ENCODE data around the gene JUN. TPM values are rescaled to one million over a fixed set of nuclear protein-coding genes. Genes with fewer than 3 reads are reported as not detected.
A peak's percentile ranks its signal among the peaks of the same experiment; 100 is the strongest.

The JUN gene
- total and polyA plus RNA-seq, 2 of the 13 experiments (the other 11 are each of a cell fraction or from before 2014, with no cell fraction given): 18.2 to 22.3 TPM

DNA sequence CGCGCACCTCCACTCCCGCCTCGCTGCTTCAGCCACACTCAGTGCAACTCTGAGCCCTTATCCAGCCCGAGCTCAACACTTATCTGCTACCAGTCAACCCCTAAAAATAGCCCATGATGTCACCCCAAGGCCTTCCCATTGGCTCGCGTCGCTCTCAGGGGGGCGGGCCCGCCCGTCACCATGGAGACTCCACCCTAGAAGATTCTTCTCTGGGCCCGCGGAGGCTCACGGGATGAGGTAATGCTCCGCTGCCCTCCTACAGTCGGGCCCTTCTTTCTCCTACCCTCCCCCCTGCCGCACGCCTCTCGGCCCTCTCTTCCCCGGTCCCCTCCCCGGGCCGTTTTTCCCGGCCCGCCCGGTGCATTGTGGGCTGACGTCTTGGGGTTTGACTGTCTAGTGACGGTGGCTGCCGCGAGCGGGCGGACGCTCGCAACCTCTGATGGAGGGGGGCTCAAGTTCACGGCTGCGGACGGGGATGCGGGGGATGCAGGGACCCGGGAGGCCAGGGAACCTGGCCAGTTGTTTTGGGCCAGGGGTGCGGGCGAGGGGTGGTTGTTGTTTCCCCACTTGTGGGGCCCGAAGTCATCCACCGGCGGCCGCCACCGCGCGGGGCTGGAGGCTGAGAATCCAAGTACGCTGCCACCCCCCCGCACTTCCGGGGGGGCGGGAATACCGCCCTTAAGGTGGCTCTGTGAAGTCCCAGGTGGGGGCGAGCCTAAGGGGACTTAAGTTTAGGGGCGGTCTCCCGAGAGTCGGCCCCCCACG, at the start of gene JUN (continued):
- TF ChIP-seq, protein P1, sequence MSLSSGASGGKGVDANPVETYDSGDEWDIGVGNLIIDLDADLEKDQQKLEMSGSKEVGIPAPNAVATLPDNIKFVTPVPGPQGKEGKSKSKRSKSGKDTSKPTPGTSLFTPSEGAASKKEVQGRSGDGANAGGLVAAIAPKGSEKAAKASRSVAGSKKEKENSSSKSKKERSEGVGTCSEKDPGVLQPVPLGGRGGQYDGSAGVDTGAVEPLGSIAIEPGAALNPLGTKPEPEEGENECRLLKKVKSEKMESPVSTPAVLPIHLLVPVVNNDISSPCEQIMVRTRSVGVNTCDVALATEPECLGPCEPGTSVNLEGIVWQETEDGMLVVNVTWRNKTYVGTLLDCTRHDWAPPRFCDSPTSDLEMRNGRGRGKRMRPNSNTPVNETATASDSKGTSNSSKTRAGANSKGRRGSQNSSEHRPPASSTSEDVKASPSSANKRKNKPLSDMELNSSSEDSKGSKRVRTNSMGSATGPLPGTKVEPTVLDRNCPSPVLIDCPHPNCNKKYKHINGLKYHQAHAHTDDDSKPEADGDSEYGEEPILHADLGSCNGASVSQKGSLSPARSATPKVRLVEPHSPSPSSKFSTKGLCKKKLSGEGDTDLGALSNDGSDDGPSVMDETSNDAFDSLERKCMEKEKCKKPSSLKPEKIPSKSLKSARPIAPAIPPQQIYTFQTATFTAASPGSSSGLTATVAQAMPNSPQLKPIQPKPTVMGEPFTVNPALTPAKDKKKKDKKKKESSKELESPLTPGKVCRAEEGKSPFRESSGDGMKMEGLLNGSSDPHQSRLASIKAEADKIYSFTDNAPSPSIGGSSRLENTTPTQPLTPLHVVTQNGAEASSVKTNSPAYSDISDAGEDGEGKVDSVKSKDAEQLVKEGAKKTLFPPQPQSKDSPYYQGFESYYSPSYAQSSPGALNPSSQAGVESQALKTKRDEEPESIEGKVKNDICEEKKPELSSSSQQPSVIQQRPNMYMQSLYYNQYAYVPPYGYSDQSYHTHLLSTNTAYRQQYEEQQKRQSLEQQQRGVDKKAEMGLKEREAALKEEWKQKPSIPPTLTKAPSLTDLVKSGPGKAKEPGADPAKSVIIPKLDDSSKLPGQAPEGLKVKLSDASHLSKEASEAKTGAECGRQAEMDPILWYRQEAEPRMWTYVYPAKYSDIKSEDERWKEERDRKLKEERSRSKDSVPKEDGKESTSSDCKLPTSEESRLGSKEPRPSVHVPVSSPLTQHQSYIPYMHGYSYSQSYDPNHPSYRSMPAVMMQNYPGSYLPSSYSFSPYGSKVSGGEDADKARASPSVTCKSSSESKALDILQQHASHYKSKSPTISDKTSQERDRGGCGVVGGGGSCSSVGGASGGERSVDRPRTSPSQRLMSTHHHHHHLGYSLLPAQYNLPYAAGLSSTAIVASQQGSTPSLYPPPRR (CRISPR knock-in tag; IDR thresholded peaks at IDR 0.05; ENCODE audit: borderline replicate concordance): peak; percentile 17; the same call in 1 of the 2 replicates
- TF ChIP-seq HMG20B (CRISPR knock-in tag; conservative IDR thresholded peaks at IDR 0.05) (no peak), ZNF841 (CRISPR knock-in tag; IDR thresholded peaks at IDR 0.05; ENCODE audit: borderline replicate concordance) (no peak), ZNF24 (IDR thresholded peaks at IDR 0.05) (no peak), ZNF331 (CRISPR knock-in tag; IDR thresholded peaks at IDR 0.05) (no peak), PHF21A (CRISPR knock-in tag; IDR thresholded peaks at IDR 0.05) (peak; percentile 99), TP53 (CRISPR knock-in tag; conservative IDR thresholded peaks at IDR 0.05) (no peak; the same call in 1 of the 2 replicates)
- TF ChIP-seq, protein P2, sequence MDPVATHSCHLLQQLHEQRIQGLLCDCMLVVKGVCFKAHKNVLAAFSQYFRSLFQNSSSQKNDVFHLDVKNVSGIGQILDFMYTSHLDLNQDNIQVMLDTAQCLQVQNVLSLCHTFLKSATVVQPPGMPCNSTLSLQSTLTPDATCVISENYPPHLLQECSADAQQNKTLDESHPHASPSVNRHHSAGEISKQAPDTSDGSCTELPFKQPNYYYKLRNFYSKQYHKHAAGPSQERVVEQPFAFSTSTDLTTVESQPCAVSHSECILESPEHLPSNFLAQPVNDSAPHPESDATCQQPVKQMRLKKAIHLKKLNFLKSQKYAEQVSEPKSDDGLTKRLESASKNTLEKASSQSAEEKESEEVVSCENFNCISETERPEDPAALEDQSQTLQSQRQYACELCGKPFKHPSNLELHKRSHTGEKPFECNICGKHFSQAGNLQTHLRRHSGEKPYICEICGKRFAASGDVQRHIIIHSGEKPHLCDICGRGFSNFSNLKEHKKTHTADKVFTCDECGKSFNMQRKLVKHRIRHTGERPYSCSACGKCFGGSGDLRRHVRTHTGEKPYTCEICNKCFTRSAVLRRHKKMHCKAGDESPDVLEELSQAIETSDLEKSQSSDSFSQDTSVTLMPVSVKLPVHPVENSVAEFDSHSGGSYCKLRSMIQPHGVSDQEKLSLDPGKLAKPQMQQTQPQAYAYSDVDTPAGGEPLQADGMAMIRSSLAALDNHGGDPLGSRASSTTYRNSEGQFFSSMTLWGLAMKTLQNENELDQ (CRISPR knock-in tag; IDR thresholded peaks at IDR 0.05; ENCODE audit: borderline replicate concordance): no peak
- TF ChIP-seq, protein P3, sequence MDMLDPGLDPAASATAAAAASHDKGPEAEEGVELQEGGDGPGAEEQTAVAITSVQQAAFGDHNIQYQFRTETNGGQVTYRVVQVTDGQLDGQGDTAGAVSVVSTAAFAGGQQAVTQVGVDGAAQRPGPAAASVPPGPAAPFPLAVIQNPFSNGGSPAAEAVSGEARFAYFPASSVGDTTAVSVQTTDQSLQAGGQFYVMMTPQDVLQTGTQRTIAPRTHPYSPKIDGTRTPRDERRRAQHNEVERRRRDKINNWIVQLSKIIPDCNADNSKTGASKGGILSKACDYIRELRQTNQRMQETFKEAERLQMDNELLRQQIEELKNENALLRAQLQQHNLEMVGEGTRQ (IDR thresholded peaks at IDR 0.05; ENCODE audit: low read depth, low read length): no peak
- TF ChIP-seq, protein P3 (CRISPR knock-in tag; IDR thresholded peaks at IDR 0.05; ENCODE audit: borderline replicate concordance): no peak
- TF ChIP-seq, protein P4, sequence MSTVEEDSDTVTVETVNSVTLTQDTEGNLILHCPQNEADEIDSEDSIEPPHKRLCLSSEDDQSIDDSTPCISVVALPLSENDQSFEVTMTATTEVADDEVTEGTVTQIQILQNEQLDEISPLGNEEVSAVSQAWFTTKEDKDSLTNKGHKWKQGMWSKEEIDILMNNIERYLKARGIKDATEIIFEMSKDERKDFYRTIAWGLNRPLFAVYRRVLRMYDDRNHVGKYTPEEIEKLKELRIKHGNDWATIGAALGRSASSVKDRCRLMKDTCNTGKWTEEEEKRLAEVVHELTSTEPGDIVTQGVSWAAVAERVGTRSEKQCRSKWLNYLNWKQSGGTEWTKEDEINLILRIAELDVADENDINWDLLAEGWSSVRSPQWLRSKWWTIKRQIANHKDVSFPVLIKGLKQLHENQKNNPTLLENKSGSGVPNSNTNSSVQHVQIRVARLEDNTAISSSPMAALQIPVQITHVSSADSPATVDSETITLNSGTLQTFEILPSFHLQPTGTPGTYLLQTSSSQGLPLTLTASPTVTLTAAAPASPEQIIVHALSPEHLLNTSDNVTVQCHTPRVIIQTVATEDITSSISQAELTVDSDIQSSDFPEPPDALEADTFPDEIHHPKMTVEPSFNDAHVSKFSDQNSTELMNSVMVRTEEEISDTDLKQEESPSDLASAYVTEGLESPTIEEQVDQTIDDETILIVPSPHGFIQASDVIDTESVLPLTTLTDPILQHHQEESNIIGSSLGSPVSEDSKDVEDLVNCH (CRISPR knock-in tag; IDR thresholded peaks at IDR 0.05): no peak
- TF ChIP-seq, protein P5, sequence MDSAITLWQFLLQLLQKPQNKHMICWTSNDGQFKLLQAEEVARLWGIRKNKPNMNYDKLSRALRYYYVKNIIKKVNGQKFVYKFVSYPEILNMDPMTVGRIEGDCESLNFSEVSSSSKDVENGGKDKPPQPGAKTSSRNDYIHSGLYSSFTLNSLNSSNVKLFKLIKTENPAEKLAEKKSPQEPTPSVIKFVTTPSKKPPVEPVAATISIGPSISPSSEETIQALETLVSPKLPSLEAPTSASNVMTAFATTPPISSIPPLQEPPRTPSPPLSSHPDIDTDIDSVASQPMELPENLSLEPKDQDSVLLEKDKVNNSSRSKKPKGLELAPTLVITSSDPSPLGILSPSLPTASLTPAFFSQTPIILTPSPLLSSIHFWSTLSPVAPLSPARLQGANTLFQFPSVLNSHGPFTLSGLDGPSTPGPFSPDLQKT (CRISPR knock-in tag; IDR thresholded peaks at IDR 0.05; ENCODE audit: borderline replicate concordance): peak; percentile 59; the same call in 1 of the 2 replicates

All from HepG2 (cell line).